HEK293 (cell line): ENCODE measurements around the gene PPP1R18.

ENCODE experiments used
- GLI4 ChIP-seq: fragments of 450-650 bp; formaldehyde crosslinking; IDR thresholded peaks from 2 replicates; pipeline ENCODE4 v1.5.1; 2016; ENCODE audit warnings: missing biosample characterization, missing genetic modification characterization
- HOXD13 ChIP-seq: sonication (generic); formaldehyde crosslinking; IDR thresholded peaks from 2 replicates; pipeline ENCODE4 v1.8.0; 2022; ENCODE audit warnings: missing genetic modification reagents, borderline replicate concordance
- OSR2 ChIP-seq: fragments of 450-650 bp; formaldehyde crosslinking; IDR thresholded peaks from 2 replicates; pipeline ENCODE4 v1.5.1; 2016; ENCODE audit warnings: missing biosample characterization, missing genetic modification characterization
- PRDM1 ChIP-seq: fragments of 450-650 bp; formaldehyde crosslinking; IDR thresholded peaks from 2 replicates; pipeline ENCODE4; 2016; ENCODE audit warnings: missing biosample characterization, missing genetic modification characterization
- YY2 ChIP-seq: fragments of 450-650 bp; formaldehyde crosslinking; IDR thresholded peaks from 2 replicates; pipeline ENCODE4 v1.5.1; 2016; ENCODE audit warnings: missing biosample characterization, missing genetic modification characterization
- ZEB2 ChIP-seq: fragments of 450-650 bp; formaldehyde crosslinking; IDR thresholded peaks from 2 replicates; pipeline ENCODE4 v1.5.1; 2016; ENCODE audit warnings: missing biosample characterization, missing genetic modification characterization
- ZNF16 ChIP-seq: fragments of 450-650 bp; formaldehyde crosslinking; IDR thresholded peaks from 2 replicates; pipeline ENCODE4 v1.5.1; 2016; ENCODE audit warnings: low read depth, missing biosample characterization, missing genetic modification characterization
- ZNF169 ChIP-seq: fragments of 450-650 bp; formaldehyde crosslinking; IDR thresholded peaks from 2 replicates; pipeline ENCODE4 v1.5.1; 2016; ENCODE audit warnings: missing biosample characterization, missing genetic modification characterization
- ZNF184 ChIP-seq: fragments of 450-650 bp; IDR thresholded peaks from 2 replicates; pipeline ENCODE4 v1.5.1; 2018; ENCODE audit warnings: missing biosample characterization, mild to moderate bottlenecking, missing genetic modification characterization
- ZNF23 ChIP-seq: fragments of 450-650 bp; formaldehyde crosslinking; IDR thresholded peaks from 2 replicates; pipeline ENCODE4 v1.5.1; 2016; ENCODE audit warnings: missing biosample characterization, missing genetic modification characterization, borderline replicate concordance
- ZNF239 ChIP-seq: fragments of 450-650 bp; formaldehyde crosslinking; IDR thresholded peaks from 2 replicates; pipeline ENCODE4 v1.5.1; 2016; ENCODE audit warnings: missing biosample characterization, missing genetic modification characterization
- ZNF266 ChIP-seq: fragments of 450-650 bp; formaldehyde crosslinking; IDR thresholded peaks from 2 replicates; pipeline ENCODE4 v1.5.1; 2016; ENCODE audit warnings: missing biosample characterization, missing genetic modification characterization, low read depth
- ZNF274 ChIP-seq, 2 experiments: fragments of 200-500 bp in 1 of 2; fragments of 450-650 bp in 1 of 2; sonication (Bioruptor generic) in 1 of 2; formaldehyde crosslinking in 1 of 2; IDR thresholded peaks; 2 replicates each; pipeline versions ENCODE4 v1.5.1 to v1.6.1; 2014 to 2016; ENCODE audit warnings: borderline replicate concordance in 1 of 2, inconsistent platforms in 1 of 2, low read length in 1 of 2, missing biosample characterization in 1 of 2, missing genetic modification characterization in 1 of 2
- ZNF416 ChIP-seq: fragments of 450-650 bp; formaldehyde crosslinking; IDR thresholded peaks from 2 replicates; pipeline ENCODE4 v1.5.1; 2016; ENCODE audit warnings: missing biosample characterization, missing genetic modification characterization
- ZNF501 ChIP-seq: fragments of 450-650 bp; formaldehyde crosslinking; IDR thresholded peaks from 2 replicates; pipeline ENCODE4 v1.5.1; 2016; ENCODE audit warnings: missing biosample characterization, missing genetic modification characterization
- ZNF555 ChIP-seq: fragments of 450-650 bp; formaldehyde crosslinking; conservative IDR thresholded peaks from 2 replicates; pipeline ENCODE4 v1.5.1; 2017; ENCODE audit warnings: missing biosample characterization, mild to moderate bottlenecking, missing genetic modification characterization, inconsistent platforms
- ZNF560 ChIP-seq: fragments of 450-650 bp; formaldehyde crosslinking; IDR thresholded peaks from 2 replicates; pipeline ENCODE4 v1.5.1; 2017; ENCODE audit warnings: missing biosample characterization, missing genetic modification characterization, borderline replicate concordance
- ZNF596 ChIP-seq: fragments of 450-650 bp; IDR thresholded peaks from 2 replicates; pipeline ENCODE4 v1.5.0; 2018; ENCODE audit warnings: missing biosample characterization, mild to moderate bottlenecking, missing genetic modification characterization, moderate library complexity
- ZNF621 ChIP-seq: fragments of 450-650 bp; formaldehyde crosslinking; IDR thresholded peaks from 2 replicates; pipeline ENCODE4 v1.5.1; 2017; ENCODE audit warnings: missing biosample characterization, missing genetic modification characterization
- ZNF791 ChIP-seq: fragments of 450-650 bp; formaldehyde crosslinking; IDR thresholded peaks from 2 replicates; pipeline ENCODE4 v1.5.1; 2016; ENCODE audit warnings: missing biosample characterization, missing genetic modification characterization
- TF ChIP-seq, protein P1 (sequence below): fragments of 450-650 bp; formaldehyde crosslinking; IDR thresholded peaks from 2 replicates; pipeline ENCODE4 v1.5.1; 2016; ENCODE audit warnings: missing biosample characterization, missing genetic modification characterization
- TF ChIP-seq, protein P2 (sequence below): fragments of 450-650 bp; formaldehyde crosslinking; IDR thresholded peaks from 2 replicates; pipeline ENCODE4 v1.5.1; 2016; ENCODE audit warnings: missing biosample characterization, missing genetic modification characterization
- TF ChIP-seq, protein P3 (sequence below): fragments of 450-650 bp; formaldehyde crosslinking; IDR thresholded peaks from 2 replicates; pipeline ENCODE4 v1.5.1; 2016; ENCODE audit warnings: missing biosample characterization, missing genetic modification characterization, borderline replicate concordance
- TF ChIP-seq, protein P4 (sequence below): fragments of 450-650 bp; formaldehyde crosslinking; IDR thresholded peaks from 2 replicates; pipeline ENCODE4 v1.5.0; 2017; ENCODE audit warnings: missing biosample characterization, missing genetic modification characterization, borderline replicate concordance
- TF ChIP-seq, protein P5 (sequence below): fragments of 450-650 bp; formaldehyde crosslinking; IDR thresholded peaks from 2 replicates; pipeline ENCODE4 v1.5.1; 2016; ENCODE audit warnings: missing biosample characterization, missing genetic modification characterization

PPP1R18 gene

DNA sequence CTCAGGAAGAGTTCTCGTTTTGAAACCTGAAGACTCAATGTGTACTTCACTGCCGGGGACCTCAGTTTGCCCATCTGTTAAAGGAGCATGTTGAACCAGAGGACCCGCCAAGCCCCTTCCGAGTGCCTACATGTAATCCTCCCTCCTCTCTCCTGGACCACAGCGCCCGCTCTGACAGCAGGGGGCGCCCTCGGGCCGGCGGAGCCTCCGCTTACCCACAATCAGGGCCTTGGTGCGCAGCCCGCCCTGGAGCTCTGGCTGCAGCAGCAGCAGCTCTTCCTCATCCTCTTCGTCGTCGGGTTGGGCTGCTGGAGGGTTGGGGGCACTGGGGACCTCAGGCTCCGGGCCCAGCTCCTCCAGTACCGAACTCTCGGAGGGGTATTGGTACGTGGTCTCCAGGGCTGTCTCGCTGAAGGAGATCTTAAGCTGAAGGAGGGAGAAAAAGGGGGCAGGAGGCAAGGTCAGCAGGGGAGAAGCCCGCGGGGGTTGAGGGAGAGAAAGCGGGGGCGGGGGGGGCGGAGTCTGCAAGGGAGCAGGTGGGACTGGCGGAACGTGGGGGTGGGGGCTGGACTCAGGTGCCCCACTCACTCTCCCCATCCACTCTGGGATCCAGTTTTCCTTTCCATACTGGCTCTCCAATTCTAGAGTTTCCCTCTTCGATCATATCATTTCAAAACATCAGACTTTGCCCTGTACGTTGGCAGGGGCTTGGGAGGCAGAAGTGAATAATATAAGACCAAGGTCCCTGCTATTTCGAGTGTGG, 7.3 kb downstream of the PPP1R18 start (continued):
- TF ChIP-seq, protein P1, sequence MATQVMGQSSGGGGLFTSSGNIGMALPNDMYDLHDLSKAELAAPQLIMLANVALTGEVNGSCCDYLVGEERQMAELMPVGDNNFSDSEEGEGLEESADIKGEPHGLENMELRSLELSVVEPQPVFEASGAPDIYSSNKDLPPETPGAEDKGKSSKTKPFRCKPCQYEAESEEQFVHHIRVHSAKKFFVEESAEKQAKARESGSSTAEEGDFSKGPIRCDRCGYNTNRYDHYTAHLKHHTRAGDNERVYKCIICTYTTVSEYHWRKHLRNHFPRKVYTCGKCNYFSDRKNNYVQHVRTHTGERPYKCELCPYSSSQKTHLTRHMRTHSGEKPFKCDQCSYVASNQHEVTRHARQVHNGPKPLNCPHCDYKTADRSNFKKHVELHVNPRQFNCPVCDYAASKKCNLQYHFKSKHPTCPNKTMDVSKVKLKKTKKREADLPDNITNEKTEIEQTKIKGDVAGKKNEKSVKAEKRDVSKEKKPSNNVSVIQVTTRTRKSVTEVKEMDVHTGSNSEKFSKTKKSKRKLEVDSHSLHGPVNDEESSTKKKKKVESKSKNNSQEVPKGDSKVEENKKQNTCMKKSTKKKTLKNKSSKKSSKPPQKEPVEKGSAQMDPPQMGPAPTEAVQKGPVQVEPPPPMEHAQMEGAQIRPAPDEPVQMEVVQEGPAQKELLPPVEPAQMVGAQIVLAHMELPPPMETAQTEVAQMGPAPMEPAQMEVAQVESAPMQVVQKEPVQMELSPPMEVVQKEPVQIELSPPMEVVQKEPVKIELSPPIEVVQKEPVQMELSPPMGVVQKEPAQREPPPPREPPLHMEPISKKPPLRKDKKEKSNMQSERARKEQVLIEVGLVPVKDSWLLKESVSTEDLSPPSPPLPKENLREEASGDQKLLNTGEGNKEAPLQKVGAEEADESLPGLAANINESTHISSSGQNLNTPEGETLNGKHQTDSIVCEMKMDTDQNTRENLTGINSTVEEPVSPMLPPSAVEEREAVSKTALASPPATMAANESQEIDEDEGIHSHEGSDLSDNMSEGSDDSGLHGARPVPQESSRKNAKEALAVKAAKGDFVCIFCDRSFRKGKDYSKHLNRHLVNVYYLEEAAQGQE (tag by site-specific recombination): no peak
- TF ChIP-seq ZNF555 (tag by site-specific recombination): no peak
- TF ChIP-seq PRDM1 (tag by site-specific recombination): no peak
- TF ChIP-seq ZEB2: 0 out of 2 replicates have a peak, but pooled peaks have one; percentile 41
- TF ChIP-seq ZNF416: no peak
- no peak for TF ChIP-seq YY2 (tag by site-specific recombination)
- no peak for TF ChIP-seq ZNF560 (tag by site-specific recombination)
- TF ChIP-seq, protein P2, sequence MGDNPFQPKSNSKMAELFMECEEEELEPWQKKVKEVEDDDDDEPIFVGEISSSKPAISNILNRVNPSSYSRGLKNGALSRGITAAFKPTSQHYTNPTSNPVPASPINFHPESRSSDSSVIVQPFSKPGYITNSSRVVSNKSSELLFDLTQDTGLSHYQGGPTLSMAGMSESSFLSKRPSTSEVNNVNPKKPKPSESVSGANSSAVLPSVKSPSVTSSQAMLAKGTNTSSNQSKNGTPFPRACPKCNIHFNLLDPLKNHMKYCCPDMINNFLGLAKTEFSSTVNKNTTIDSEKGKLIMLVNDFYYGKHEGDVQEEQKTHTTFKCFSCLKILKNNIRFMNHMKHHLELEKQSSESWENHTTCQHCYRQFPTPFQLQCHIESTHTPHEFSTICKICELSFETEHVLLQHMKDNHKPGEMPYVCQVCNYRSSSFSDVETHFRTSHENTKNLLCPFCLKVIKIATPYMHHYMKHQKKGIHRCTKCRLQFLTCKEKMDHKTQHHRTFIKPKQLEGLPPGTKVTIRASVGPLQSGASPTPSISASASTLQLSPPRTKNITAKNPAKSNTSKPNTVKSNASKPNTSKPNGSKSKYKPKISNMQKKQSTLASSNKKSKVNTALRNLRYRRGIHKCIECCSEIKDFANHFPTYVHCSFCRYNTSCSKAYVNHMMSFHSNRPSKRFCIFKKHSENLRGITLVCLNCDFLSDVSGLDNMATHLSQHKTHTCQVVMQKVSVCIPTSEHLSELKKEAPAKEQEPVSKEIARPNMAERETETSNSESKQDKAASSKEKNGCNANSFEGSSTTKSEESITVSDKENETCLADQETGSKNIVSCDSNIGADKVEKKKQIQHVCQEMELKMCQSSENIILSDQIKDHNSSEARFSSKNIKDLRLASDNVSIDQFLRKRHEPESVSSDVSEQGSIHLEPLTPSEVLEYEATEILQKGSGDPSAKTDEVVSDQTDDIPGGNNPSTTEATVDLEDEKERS (tag by site-specific recombination): no peak
- TF ChIP-seq ZNF239: no peak
- no peak for TF ChIP-seq ZNF16
- no peak for TF ChIP-seq ZNF169 (tag by site-specific recombination)
- no peak for TF ChIP-seq ZNF184
- no peak for TF ChIP-seq ZNF501 (tag by site-specific recombination)
- TF ChIP-seq ZNF266: no peak
- TF ChIP-seq OSR2 (tag by site-specific recombination): no peak
- TF ChIP-seq, protein P3, sequence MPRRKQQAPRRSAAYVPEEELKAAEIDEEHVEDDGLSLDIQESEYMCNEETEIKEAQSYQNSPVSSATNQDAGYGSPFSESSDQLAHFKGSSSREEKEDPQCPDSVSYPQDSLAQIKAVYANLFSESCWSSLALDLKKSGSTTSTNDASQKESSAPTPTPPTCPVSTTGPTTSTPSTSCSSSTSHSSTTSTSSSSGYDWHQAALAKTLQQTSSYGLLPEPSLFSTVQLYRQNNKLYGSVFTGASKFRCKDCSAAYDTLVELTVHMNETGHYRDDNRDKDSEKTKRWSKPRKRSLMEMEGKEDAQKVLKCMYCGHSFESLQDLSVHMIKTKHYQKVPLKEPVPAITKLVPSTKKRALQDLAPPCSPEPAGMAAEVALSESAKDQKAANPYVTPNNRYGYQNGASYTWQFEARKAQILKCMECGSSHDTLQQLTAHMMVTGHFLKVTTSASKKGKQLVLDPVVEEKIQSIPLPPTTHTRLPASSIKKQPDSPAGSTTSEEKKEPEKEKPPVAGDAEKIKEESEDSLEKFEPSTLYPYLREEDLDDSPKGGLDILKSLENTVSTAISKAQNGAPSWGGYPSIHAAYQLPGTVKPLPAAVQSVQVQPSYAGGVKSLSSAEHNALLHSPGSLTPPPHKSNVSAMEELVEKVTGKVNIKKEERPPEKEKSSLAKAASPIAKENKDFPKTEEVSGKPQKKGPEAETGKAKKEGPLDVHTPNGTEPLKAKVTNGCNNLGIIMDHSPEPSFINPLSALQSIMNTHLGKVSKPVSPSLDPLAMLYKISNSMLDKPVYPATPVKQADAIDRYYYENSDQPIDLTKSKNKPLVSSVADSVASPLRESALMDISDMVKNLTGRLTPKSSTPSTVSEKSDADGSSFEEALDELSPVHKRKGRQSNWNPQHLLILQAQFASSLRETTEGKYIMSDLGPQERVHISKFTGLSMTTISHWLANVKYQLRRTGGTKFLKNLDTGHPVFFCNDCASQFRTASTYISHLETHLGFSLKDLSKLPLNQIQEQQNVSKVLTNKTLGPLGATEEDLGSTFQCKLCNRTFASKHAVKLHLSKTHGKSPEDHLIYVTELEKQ: no peak
- TF ChIP-seq ZNF621 (tag by site-specific recombination): no peak
- no peak for TF ChIP-seq ZNF23
- TF ChIP-seq ZNF274 (IDR thresholded peaks at IDR 0.05; ENCODE audit: low read length): no peak
- TF ChIP-seq ZNF274 (tag by site-specific recombination; IDR thresholded peaks at IDR 0.05; ENCODE audit: borderline replicate concordance): no peak
- TF ChIP-seq GLI4: no peak
- TF ChIP-seq, protein P4, sequence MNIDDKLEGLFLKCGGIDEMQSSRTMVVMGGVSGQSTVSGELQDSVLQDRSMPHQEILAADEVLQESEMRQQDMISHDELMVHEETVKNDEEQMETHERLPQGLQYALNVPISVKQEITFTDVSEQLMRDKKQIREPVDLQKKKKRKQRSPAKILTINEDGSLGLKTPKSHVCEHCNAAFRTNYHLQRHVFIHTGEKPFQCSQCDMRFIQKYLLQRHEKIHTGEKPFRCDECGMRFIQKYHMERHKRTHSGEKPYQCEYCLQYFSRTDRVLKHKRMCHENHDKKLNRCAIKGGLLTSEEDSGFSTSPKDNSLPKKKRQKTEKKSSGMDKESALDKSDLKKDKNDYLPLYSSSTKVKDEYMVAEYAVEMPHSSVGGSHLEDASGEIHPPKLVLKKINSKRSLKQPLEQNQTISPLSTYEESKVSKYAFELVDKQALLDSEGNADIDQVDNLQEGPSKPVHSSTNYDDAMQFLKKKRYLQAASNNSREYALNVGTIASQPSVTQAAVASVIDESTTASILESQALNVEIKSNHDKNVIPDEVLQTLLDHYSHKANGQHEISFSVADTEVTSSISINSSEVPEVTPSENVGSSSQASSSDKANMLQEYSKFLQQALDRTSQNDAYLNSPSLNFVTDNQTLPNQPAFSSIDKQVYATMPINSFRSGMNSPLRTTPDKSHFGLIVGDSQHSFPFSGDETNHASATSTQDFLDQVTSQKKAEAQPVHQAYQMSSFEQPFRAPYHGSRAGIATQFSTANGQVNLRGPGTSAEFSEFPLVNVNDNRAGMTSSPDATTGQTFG (tag by site-specific recombination): no peak
- no peak for TF ChIP-seq ZNF596 (tag by site-specific recombination)
- no peak for TF ChIP-seq ZNF791 (tag by site-specific recombination)
- TF ChIP-seq, protein P5, sequence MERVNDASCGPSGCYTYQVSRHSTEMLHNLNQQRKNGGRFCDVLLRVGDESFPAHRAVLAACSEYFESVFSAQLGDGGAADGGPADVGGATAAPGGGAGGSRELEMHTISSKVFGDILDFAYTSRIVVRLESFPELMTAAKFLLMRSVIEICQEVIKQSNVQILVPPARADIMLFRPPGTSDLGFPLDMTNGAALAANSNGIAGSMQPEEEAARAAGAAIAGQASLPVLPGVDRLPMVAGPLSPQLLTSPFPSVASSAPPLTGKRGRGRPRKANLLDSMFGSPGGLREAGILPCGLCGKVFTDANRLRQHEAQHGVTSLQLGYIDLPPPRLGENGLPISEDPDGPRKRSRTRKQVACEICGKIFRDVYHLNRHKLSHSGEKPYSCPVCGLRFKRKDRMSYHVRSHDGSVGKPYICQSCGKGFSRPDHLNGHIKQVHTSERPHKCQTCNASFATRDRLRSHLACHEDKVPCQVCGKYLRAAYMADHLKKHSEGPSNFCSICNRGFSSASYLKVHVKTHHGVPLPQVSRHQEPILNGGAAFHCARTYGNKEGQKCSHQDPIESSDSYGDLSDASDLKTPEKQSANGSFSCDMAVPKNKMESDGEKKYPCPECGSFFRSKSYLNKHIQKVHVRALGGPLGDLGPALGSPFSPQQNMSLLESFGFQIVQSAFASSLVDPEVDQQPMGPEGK (tag by site-specific recombination): peak; percentile 31
- TF ChIP-seq HOXD13: no peak
